Ovary (tissue), 9 donors: ENCODE data around the gene MAP1LC3B. TPM values are rescaled to one million over a fixed set of nuclear protein-coding genes. Genes with fewer than 3 reads are reported as not detected.

Source experiments
- DNase-seq, 5 donors: peaks; one replicate each; pipeline ENCODE4 v3.0.0-alpha.2; 2019 to 2020
- H3K27ac ChIP-seq, 2 donors: fragments of 200-600 bp; one replicate each; pipeline versions ENCODE4 v1.5.1 to v1.8.0; 2019 to 2022
- H3K27me3 ChIP-seq: fragments of 200-600 bp; one replicate; pipeline ENCODE4 v1.8.0; 2022
- H3K36me3 ChIP-seq: fragments of 200-600 bp; sonication (generic); one replicate; pipeline ENCODE4 v1.5.1; 2019
- H3K4me1 ChIP-seq: one replicate; pipeline ENCODE4 v1.8.1; 2013; ENCODE audit warnings: mild to moderate bottlenecking, moderate library complexity; ENCODE audit not compliant: insufficient read depth
- H3K4me3 ChIP-seq: fragments of 200-600 bp; sonication (generic); one replicate; pipeline ENCODE4 v1.5.1; 2017
- H3K9me3 ChIP-seq, 2 donors: fragments of 200-600 bp in 1 of 2; sonication (generic) in 1 of 2; one replicate each; pipeline versions ENCODE4 v1.5.1 to v1.8.1; 2013 to 2019; ENCODE audit warnings: mild to moderate bottlenecking in 1 of 2, moderate library complexity in 1 of 2
- EP300 ChIP-seq: sonication (generic); formaldehyde crosslinking; IDR thresholded peaks from one replicate; pipeline ENCODE4 v1.6.1; 2017; ENCODE audit warnings: antibody characterized with exemption
- POLR2A ChIP-seq: fragments of 450-650 bp; IDR thresholded peaks from one replicate; pipeline ENCODE4 v1.6.1; 2017; ENCODE audit warnings: antibody characterized with exemption, mild to moderate bottlenecking, moderate library complexity
- WGBS, 3 donors: extraction: QIAGEN DNeasy Blood & Tissue Kit in 1 of 3; methylation state at CpG; one replicate each; pipeline versions ENCODE4 v1.1.5 to v1.1.7; 2013 to 2017; 5-methylcytosine and 5-hydroxymethylcytosine counted together
- intact Hi-C, 4 donors: fragments of 100-400 bp; cut with DNase I; formaldehyde crosslinking; loops; one replicate each; pipeline versions ENCODE4 v1.11.0 to v1.15.1; 2022 to 2023
- polyA plus RNA-seq, 2 donors: library from polyadenylated mRNA; stranded (reverse); fragments of 200-250 nt in 1 of 2; fragments of 350-450 nt in 1 of 2; fragmentation: Illumina TruSeq in 1 of 2; extraction: RNeasy Lipid Tissue Mini Kit (QIAGEN cat#74804) in 1 of 2; gene quantifications; one replicate each; pipeline ENCODE4 v1.2.3, GENCODE V29; 2013 to 2014
- total RNA-seq, 7 donors: library from RNA; depleted of rRNA in 2 of 7; stranded (reverse); fragments of >200 nt in 2 of 7; fragmentation: NEBNext Ultra II Directional in 3 of 7; extraction: Animal tissue kit (Norgen Biotek cat#: 25700) in 3 of 7; gene quantifications; one replicate each; pipeline versions ENCODE4 v1.1.0 to v1.2.4, GENCODE V29; 2016 to 2023
- TF ChIP-seq, protein P1 (sequence below), 3 donors: fragments of 450-650 bp in 2 of 3; fragments of 200-600 bp in 1 of 3; IDR thresholded peaks; one replicate each; pipeline versions ENCODE4 v1.5.1 to v1.8.0; 2016 to 2022; ENCODE audit warnings: antibody characterized with exemption in 3 of 3, mild to moderate bottlenecking in 1 of 3
- donor health status: DM: no; HTN: no; CAD: no; lungs with moderate emphysema.
- donor health status: DM: no; HTN: no; CAD: no.
- donor health status: Bipolar disorder and iron deficiency.
- donor health status: DM: yes; HTN: yes; CAD: no.
- donor health status: DM: no; HTN: no; CAD: no.
- donor health status: DM: yes; HTN: yes; CAD: no.

Gene MAP1LC3B
- total and polyA plus RNA-seq, 9 donors, result 32.9 to 110 (median 44.6) TPM

DNA sequence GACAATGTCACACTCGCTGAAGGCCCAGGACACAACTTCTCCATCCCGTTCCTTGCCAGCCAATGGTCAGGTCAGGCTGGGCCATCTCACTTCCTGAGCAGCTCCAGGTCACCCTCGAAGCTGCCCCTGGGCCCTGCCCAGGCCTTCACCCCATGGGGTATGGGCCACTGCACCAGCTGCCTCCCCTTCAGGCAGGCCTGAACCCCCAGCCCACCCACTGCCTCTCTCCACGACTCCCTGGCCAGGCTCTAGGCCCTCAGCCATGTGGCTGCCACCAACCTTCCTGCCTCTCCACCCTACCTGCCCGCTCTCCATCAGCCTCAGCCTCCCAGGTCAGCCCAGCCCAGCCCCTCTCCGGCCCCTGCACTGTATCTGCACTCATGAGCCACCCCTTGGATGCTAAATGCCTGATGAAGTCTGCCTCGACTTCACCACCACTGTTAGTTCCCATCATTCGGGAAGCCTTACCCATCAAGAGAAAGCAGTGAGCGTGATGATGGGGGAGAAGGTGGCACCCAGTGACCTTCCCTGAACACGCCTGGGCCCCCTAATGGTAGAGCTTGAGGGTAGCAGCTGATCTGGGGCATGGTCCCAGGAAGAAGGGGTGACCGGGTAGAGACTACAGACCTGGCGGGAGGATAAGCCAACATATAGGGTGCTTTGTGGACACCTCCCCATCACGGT, 44.1 kb upstream of the MAP1LC3B start:
- no peak overlapping the region for H3K4me3 ChIP-seq
- TF ChIP-seq EP300, result no peak
- TF ChIP-seq, protein P1, sequence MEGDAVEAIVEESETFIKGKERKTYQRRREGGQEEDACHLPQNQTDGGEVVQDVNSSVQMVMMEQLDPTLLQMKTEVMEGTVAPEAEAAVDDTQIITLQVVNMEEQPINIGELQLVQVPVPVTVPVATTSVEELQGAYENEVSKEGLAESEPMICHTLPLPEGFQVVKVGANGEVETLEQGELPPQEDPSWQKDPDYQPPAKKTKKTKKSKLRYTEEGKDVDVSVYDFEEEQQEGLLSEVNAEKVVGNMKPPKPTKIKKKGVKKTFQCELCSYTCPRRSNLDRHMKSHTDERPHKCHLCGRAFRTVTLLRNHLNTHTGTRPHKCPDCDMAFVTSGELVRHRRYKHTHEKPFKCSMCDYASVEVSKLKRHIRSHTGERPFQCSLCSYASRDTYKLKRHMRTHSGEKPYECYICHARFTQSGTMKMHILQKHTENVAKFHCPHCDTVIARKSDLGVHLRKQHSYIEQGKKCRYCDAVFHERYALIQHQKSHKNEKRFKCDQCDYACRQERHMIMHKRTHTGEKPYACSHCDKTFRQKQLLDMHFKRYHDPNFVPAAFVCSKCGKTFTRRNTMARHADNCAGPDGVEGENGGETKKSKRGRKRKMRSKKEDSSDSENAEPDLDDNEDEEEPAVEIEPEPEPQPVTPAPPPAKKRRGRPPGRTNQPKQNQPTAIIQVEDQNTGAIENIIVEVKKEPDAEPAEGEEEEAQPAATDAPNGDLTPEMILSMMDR (IDR thresholded peaks at IDR 0.05), result no peak
- no peak for TF ChIP-seq POLR2A
- no peaks in the 10 kb centered on the region for H3K9me3 ChIP-seq
- H3K4me1 ChIP-seq, result peaks cover 12% of the 10 kb centered on the region
- no peak overlapping the region for H3K27ac ChIP-seq
- intact Hi-C loops, result no loop called here
- no peaks in the 10 kb centered on the region for H3K36me3 ChIP-seq
- no peak for DNase-seq
- 87 to 92% (median 91%) methylated on average over 13 of the region's 13 CpGs for WGBS, 3 donors
- H3K27me3 ChIP-seq, result no peaks in the 10 kb centered on the region

DNA sequence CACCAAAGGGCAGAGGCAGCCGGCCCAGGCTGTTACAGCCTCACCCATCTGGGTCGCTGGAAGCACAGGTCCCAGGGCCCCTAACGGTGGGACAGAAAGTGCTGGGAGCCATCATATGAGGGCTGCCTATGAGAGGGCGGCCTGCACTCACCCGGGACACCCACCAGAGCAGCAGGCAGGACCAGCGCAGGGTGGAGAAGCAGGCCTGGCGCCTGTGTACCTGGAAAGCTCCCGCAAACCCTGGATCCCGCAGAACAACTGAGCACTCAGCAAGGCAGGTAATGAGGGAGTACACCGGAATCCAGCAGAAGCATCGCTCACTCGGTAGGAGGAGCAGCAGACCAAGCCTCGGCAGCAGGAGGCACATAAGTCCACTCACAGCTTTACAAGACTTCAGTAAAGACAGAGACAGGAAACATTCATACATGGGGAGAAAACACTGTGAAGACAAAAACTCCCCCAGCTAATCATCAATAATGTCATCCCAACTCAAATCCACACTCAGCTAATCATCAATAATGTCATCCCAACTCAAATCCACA, 43.4 kb upstream of the MAP1LC3B start:
- H3K4me1 ChIP-seq, result peaks cover 11% of the 10 kb centered on the region
- DNase-seq, result no peak
- no peaks in the 10 kb centered on the region for H3K9me3 ChIP-seq
- WGBS, 3 donors, result 88 to 90% (median 89%) methylated on average over 13 of the region's 13 CpGs
- intact Hi-C loops, result no loop called here
- no peak overlapping the region for H3K27ac ChIP-seq
- TF ChIP-seq EP300, result no peak
- TF ChIP-seq, protein P1 (IDR thresholded peaks at IDR 0.05), result no peak
- no peak for TF ChIP-seq POLR2A
- no peaks in the 10 kb centered on the region for H3K27me3 ChIP-seq
- no peak overlapping the region for H3K4me3 ChIP-seq
- no peaks in the 10 kb centered on the region for H3K36me3 ChIP-seq

DNA sequence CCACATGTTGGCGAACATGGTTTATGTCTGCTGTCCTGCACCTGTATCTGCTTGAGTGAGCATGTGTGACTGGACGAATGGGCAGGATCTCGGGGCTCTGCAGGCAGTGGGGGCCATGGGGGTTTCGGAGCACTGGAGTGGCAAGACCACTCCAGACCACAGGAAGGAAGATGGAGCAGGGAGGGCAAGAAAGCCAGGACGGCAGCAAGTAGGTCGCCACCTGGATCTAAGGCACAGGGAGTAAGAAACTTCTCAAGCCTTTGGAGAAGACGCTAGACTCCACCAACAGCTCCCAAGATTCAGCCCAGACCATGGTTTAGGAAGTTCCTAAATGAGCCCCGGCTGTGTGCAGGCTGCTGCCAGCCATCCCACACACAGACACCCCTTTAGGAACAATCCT, 42.1 kb upstream of the MAP1LC3B start:
- intact Hi-C loops, result no loop called here
- 84 to 91% (median 86%) methylated on average over 8 of the region's 8 CpGs for WGBS, 3 donors
- H3K36me3 ChIP-seq, result no peaks in the 10 kb centered on the region

DNA sequence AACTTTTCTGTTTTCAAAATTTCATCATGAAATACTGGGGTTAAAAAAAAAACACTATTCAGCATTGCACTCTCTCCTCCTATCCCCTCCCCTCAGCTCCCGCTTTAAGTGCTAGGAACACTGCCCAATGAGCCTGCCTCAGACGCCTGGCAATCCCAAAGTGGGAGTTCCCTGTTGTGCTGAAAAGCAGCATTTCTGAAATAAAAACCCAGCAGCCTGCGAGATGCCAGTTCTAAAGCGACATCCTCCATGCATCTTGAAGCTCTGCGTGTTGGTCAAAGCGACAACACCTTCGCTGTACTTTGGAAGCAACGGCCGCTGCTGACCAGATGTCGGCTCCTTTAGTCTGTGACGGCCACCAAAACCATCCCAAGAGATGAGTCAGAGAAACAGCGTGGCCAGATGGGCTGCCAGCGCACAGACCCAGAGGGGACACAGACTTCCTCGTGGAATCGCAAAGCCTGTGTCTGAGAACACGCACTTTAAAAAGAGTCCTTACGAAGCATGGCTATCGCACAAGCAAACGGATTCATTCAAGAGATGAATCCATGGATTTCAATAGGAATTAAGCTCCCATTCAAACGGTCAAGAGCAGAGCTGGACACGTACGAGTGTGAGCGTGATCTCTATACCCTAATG, 41.3 kb upstream of the MAP1LC3B start:
- H3K4me3 ChIP-seq, result no peak overlapping the region
- intact Hi-C loops, result no loop called here
- peaks cover under 1% of the 10 kb centered on the region for H3K4me1 ChIP-seq
- 55 to 71% (median 59%) methylated on average over 23 of the region's 23 CpGs for WGBS, 3 donors
- H3K9me3 ChIP-seq, result no peaks in the 10 kb centered on the region
- no peak for DNase-seq
- no peak overlapping the region for H3K27ac ChIP-seq
- TF ChIP-seq EP300, result no peak
- TF ChIP-seq POLR2A, result no peak
- TF ChIP-seq, protein P1 (IDR thresholded peaks at IDR 0.05), result no peak
- H3K27me3 ChIP-seq, result no peaks in the 10 kb centered on the region
- H3K36me3 ChIP-seq, result no peaks in the 10 kb centered on the region

More for the DNA sequence above, 42.1 kb upstream of the MAP1LC3B start:
- DNase-seq, result no peak
- TF ChIP-seq EP300 (no peak), POLR2A (no peak)
- TF ChIP-seq, protein P1 (IDR thresholded peaks at IDR 0.05), result no peak
- H3K9me3 ChIP-seq, result no peaks in the 10 kb centered on the region
- H3K4me1 ChIP-seq, result peaks cover 4% of the 10 kb centered on the region
- H3K27me3 ChIP-seq, result no peaks in the 10 kb centered on the region
- H3K4me3 ChIP-seq, result no peak overlapping the region
- H3K27ac ChIP-seq, result no peak overlapping the region
